Ishikawa (cell line): ENCODE data around the gene OPN5.

Experiments used
- CEBPB ChIP-seq: IDR thresholded peaks from 2 replicates; pipeline ENCODE4 v1.6.1; 2012
- CREB1 ChIP-seq: IDR thresholded peaks from 2 replicates; pipeline ENCODE4 v1.6.1; 2012; ENCODE audit warnings: low read depth
- EP300 ChIP-seq: IDR thresholded peaks from 2 replicates; pipeline ENCODE4 v1.6.1; 2012; ENCODE audit warnings: borderline replicate concordance
- FOXM1 ChIP-seq: IDR thresholded peaks from 2 replicates; pipeline ENCODE4 v1.6.1; 2012; ENCODE audit warnings: low read depth, borderline replicate concordance
- RAD21 ChIP-seq: IDR thresholded peaks from 2 replicates; pipeline ENCODE4 v1.6.1; 2012; ENCODE audit warnings: low read depth
- TCF12 ChIP-seq: IDR thresholded peaks from 2 replicates; pipeline ENCODE4 v1.6.1; 2012; ENCODE audit warnings: low read depth
- TEAD4 ChIP-seq: IDR thresholded peaks from 2 replicates; pipeline ENCODE4 v1.6.1; 2012
- USF1 ChIP-seq: IDR thresholded peaks from 2 replicates; pipeline ENCODE4 v1.6.1; 2012
- TF ChIP-seq, protein P1 (sequence below): IDR thresholded peaks from 2 replicates; pipeline ENCODE4 v1.6.1; 2012; ENCODE audit warnings: low read depth, mild to moderate bottlenecking

DNA sequence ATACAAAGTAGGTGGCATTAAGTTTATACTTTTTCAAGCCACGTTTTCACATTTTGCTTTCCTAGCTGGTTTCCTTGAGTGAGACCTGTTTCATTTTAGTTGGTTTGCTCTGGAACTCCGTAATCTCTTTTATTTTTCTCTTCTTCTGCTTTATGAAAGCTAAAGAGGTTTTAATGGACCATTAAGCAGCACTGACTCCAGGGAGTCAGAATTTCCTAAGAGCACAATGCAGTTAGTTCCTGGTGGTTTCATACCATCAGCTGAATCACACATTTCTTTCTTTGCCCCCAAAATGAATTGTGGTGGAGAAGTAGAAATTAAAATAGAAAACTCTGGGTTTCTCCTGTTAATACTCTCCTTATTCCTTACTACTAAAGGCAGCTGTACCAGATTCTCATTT is 3.4 kb downstream of the OPN5 start:
- TF ChIP-seq EP300 = no peak
- TF ChIP-seq CREB1 = no peak
- TF ChIP-seq FOXM1 = no peak
- no peak for TF ChIP-seq USF1
- no peak for TF ChIP-seq CEBPB
- TF ChIP-seq, protein P1, sequence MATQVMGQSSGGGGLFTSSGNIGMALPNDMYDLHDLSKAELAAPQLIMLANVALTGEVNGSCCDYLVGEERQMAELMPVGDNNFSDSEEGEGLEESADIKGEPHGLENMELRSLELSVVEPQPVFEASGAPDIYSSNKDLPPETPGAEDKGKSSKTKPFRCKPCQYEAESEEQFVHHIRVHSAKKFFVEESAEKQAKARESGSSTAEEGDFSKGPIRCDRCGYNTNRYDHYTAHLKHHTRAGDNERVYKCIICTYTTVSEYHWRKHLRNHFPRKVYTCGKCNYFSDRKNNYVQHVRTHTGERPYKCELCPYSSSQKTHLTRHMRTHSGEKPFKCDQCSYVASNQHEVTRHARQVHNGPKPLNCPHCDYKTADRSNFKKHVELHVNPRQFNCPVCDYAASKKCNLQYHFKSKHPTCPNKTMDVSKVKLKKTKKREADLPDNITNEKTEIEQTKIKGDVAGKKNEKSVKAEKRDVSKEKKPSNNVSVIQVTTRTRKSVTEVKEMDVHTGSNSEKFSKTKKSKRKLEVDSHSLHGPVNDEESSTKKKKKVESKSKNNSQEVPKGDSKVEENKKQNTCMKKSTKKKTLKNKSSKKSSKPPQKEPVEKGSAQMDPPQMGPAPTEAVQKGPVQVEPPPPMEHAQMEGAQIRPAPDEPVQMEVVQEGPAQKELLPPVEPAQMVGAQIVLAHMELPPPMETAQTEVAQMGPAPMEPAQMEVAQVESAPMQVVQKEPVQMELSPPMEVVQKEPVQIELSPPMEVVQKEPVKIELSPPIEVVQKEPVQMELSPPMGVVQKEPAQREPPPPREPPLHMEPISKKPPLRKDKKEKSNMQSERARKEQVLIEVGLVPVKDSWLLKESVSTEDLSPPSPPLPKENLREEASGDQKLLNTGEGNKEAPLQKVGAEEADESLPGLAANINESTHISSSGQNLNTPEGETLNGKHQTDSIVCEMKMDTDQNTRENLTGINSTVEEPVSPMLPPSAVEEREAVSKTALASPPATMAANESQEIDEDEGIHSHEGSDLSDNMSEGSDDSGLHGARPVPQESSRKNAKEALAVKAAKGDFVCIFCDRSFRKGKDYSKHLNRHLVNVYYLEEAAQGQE = no peak
- TF ChIP-seq RAD21 = no peak
- no peak for TF ChIP-seq TCF12
- TF ChIP-seq TEAD4 = no peak
